ENCODE data around the gene NOS3. TPM values are rescaled to one million over a fixed set of nuclear protein-coding genes. Genes with fewer than 3 reads are reported as not detected.
A peak's percentile ranks its signal among the peaks of the same experiment; 100 is the strongest.

Gene NOS3
- total and polyA plus RNA-seq, 2 of the 13 experiments (the other 11 are each of a cell fraction or from before 2014, with no cell fraction given), result 3.7 to 7.5 TPM

- Histone ChIP-seq H3K36me3 (replicated peaks in 1 of 2; ENCODE audit: control insufficient read depth in 1 of 2, insufficient read depth in 2 of 2, low read length in 2 of 2) (no peaks in the 10 kb centered on the region), H3K27ac (ENCODE audit: extremely low read length, insufficient read depth, low read length) (no peak overlapping the region), H2AFZ (ENCODE audit: low read length) (no peak overlapping the region), H3K4me2 (ENCODE audit: low read depth, low read length) (peak overlapping the region; percentile 98), H4K20me1 (ENCODE audit: insufficient read depth, low read length) (no peaks in the 10 kb centered on the region), H3K4me3 (replicated peaks in 1 of 3; ENCODE audit: insufficient read depth in 1 of 3, low read depth in 2 of 3, low read length in 3 of 3) (peak overlapping the region; percentile 5 to 77 (median 62); a peak in 4 of 6 replicates), H3K9me3 (ENCODE audit: low read length) (no peaks in the 10 kb centered on the region), H3K4me1 (ENCODE audit: insufficient read depth, low read length) (peaks cover 96% of the 10 kb centered on the region), H3K9ac (ENCODE audit: insufficient read depth, low read depth, low read length) (peak overlapping the region; percentile 28; the same call in 1 of the 2 replicates), H3K27me3 (ENCODE audit: control insufficient read depth in 1 of 2, insufficient read depth in 2 of 2, low read length in 2 of 2) (peaks cover 0 to 2% of the 10 kb centered on the region in 2 experiments; a peak in 1 of 5 replicates), H3K79me2 (ENCODE audit: insufficient read depth, low read length) (no peaks in the 10 kb centered on the region)
- DNase-seq (ENCODE audit: low spot score), result peak; percentile 47
- intact Hi-C loops (cut with micrococcal nuclease; ENCODE audit: unreplicated experiment), result no loop called here
- BruUV-seq (replicated peaks), result no TSS peak
- CTCF ChIA-PET (ENCODE audit: low intra/inter-chr PET ratio, low total read pairs), result no interaction called here
- POLR2A ChIA-PET, result interaction anchor here (1.6 to 5.2 kb wide), 5 partner anchors 11 to 77 kb away, joined by 6 to 31 read pairs (median 6); partner anchors contain the start of genes ABCB8 and CDK5
- ATAC-seq, result peak; percentile 62
- no peak for FAIRE-seq
- in situ Hi-C loops (cut with HindIII; ENCODE audit: extremely low pct_ligation_motif_present, low pct_unique_long_range_greater_than_20kb), result no loop called here
- WGBS (ENCODE audit: low lambda C conversion rate), result 62% methylated on average over 6 of the region's 40 CpGs
- TF ChIP-seq ZNF788 (CRISPR knock-in tag; IDR thresholded peaks at IDR 0.05; ENCODE audit: borderline replicate concordance) (peak; percentile 53; the same call in 1 of the 2 replicates), ZNF563 (CRISPR knock-in tag; IDR thresholded peaks at IDR 0.05) (no peak), ZNF574 (CRISPR knock-in tag; IDR thresholded peaks at IDR 0.05) (peak; percentile 99), ELF3 (CRISPR knock-in tag; IDR thresholded peaks at IDR 0.05) (0 out of 2 replicates have a peak, but pooled peaks have one; percentile 25), ATAD3A (CRISPR knock-in tag; IDR thresholded peaks at IDR 0.05) (no peak), PBX2 (CRISPR knock-in tag; IDR thresholded peaks at IDR 0.05) (no peak), ZNF263 (CRISPR knock-in tag; IDR thresholded peaks at IDR 0.05) (no peak), MIER2 (CRISPR knock-in tag; IDR thresholded peaks at IDR 0.05) (peak; percentile 52; the same call in 1 of the 2 replicates), NONO (IDR thresholded peaks at IDR 0.05) (no peak), NONO (CRISPR knock-in tag; conservative IDR thresholded peaks at IDR 0.05) (peak; percentile 36; the same call in 1 of the 2 replicates), ZNF205 (CRISPR knock-in tag; IDR thresholded peaks at IDR 0.05) (peak; percentile 97), ATRX (CRISPR knock-in tag; IDR thresholded peaks at IDR 0.05; ENCODE audit: borderline replicate concordance) (no peak), THAP8 (CRISPR knock-in tag; IDR thresholded peaks at IDR 0.05; ENCODE audit: borderline replicate concordance) (peak; percentile 19; the same call in 1 of the 2 replicates), NFYB (CRISPR knock-in tag; IDR thresholded peaks at IDR 0.05) (peak; percentile 57; the same call in 1 of the 2 replicates), DZIP1 (CRISPR knock-in tag; IDR thresholded peaks at IDR 0.05) (peak; percentile 33; the same call in 1 of the 2 replicates), RBM22 (optimal IDR thresholded peaks at IDR 0.05; ENCODE audit: low read length) (no peak), ZMYM2 (CRISPR knock-in tag; IDR thresholded peaks at IDR 0.05) (0 out of 2 replicates have a peak, but pooled peaks have one; percentile 20)
These were observed 17.9 kb downstream of the NOS3 start for GRCh38 chr7:151008511-151009323.
